Fibroblast of lung (primary cell): ENCODE data around the gene DCAF12.

Experiments
- EZH2 ChIP-seq: IDR thresholded peaks from 2 replicates; pipeline ENCODE4 v1.5.1; 2012; ENCODE audit warnings: low read length, control low read depth, mild to moderate bottlenecking; ENCODE audit errors: missing control alignments
- TF ChIP-seq, protein P1 (sequence below), 2 donors: IDR thresholded peaks in 1 of 2; conservative IDR thresholded peaks in 1 of 2; 1 replicate in 1 of 2; 2 replicates in 1 of 2; pipeline ENCODE4 v1.5.1; 2011 to 2012; ENCODE audit warnings: low read length in 2 of 2, control low read depth in 1 of 2, inconsistent platforms in 1 of 2, low read depth in 1 of 2, mild to moderate bottlenecking in 1 of 2

DNA sequence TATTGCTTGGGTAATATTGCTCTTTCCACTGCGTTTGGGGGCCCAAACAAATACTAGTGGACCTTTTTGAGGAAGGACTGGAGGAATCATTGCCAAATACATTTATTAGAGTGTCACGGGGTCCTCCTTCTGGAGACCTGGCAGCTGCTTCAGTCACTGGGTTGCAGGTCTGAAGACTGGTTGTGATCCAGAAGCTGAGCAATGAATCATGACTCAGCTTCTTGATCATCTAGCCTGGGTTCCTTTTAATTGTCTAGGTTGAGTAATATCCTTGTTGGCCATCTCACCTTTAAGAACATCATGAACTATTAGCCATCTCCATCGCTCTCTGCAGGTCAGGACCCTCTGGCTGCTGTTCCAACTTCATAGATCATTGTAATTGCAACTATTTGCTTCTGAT, 36.9 kb upstream of the DCAF12 start:
- TF ChIP-seq, protein P1, sequence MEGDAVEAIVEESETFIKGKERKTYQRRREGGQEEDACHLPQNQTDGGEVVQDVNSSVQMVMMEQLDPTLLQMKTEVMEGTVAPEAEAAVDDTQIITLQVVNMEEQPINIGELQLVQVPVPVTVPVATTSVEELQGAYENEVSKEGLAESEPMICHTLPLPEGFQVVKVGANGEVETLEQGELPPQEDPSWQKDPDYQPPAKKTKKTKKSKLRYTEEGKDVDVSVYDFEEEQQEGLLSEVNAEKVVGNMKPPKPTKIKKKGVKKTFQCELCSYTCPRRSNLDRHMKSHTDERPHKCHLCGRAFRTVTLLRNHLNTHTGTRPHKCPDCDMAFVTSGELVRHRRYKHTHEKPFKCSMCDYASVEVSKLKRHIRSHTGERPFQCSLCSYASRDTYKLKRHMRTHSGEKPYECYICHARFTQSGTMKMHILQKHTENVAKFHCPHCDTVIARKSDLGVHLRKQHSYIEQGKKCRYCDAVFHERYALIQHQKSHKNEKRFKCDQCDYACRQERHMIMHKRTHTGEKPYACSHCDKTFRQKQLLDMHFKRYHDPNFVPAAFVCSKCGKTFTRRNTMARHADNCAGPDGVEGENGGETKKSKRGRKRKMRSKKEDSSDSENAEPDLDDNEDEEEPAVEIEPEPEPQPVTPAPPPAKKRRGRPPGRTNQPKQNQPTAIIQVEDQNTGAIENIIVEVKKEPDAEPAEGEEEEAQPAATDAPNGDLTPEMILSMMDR (conservative IDR thresholded peaks at IDR 0.05 in 1 of 2, IDR thresholded peaks at IDR 0.05 in 1 of 2; ENCODE audit: low read depth in 1 of 2, low read length in 2 of 2), result no peak
- TF ChIP-seq EZH2, result no peak
